GM21390 (cell line): ENCODE results near the gene PCNX1.
"Not testable (repeated sequence)": the region's sequence is repeated elsewhere in the genome, so short reads cannot be mapped to it uniquely, and the experiment has no call there.

Source experiments
- ATAC-seq: cut with Tn5 transposase; IDR thresholded peaks from one replicate; pipeline ENCODE4 v1.9.1; 2021; ENCODE audit not compliant: unreplicated experiment

Gene PCNX1

GRCh38 chr14:71119832-71120231 lies 212.6 kb downstream of the PCNX1 start:
- ATAC-seq = no peak

GRCh38 chr14:71121001-71121400 lies 213.7 kb downstream of the PCNX1 start:
- ATAC-seq = no peak

- no peak for ATAC-seq
These were observed 214.5 kb downstream of the PCNX1 start for GRCh38 chr14:71121711-71122110.

GRCh38 chr14:71122866-71123565 lies 215.8 kb downstream of the PCNX1 start:
- no peak for ATAC-seq

GRCh38 chr14:71123579-71124135 lies 216.4 kb downstream of the PCNX1 start:
- ATAC-seq = no peak

GRCh38 chr14:71129716-71130490 lies 222.6 kb downstream of the PCNX1 start:
- not testable (repeated sequence) for ATAC-seq

GRCh38 chr14:71130491-71131179 lies 223.4 kb downstream of the PCNX1 start:
- no peak for ATAC-seq

GRCh38 chr14:71133296-71133695 lies 226.0 kb downstream of the PCNX1 start:
- ATAC-seq = no peak

- ATAC-seq = no peak
These were observed 228.2 kb downstream of the PCNX1 start for GRCh38 chr14:71135496-71135895.

- no peak for ATAC-seq
These were observed 228.7 kb downstream of the PCNX1 start for GRCh38 chr14:71135911-71136310.

GRCh38 chr14:71136386-71137060 lies 229.3 kb downstream of the PCNX1 start:
- ATAC-seq = no peak

GRCh38 chr14:71137536-71138447 lies 230.5 kb downstream of the PCNX1 start:
- ATAC-seq = no peak

- no peak for ATAC-seq
These were observed 231.4 kb downstream of the PCNX1 start for GRCh38 chr14:71138448-71139293.

- ATAC-seq = no peak
These were observed 232.2 kb downstream of the PCNX1 start for GRCh38 chr14:71139294-71139946.

GRCh38 chr14:71140157-71140556 lies 232.9 kb downstream of the PCNX1 start:
- no peak for ATAC-seq

GRCh38 chr14:71141701-71142374 lies 234.6 kb downstream of the PCNX1 start:
- no peak for ATAC-seq

- ATAC-seq = no peak
These were observed 235.2 kb downstream of the PCNX1 start for GRCh38 chr14:71142375-71143038.
